ENCODE results near the gene DNAI2. TPM values are rescaled to one million over a fixed set of nuclear protein-coding genes. Genes with fewer than 3 reads are reported as not detected.
"Not testable (repeated sequence)": the region's sequence is repeated elsewhere in the genome, so short reads cannot be mapped to it uniquely, and the experiment has no call there.

Gene DNAI2
- total RNA-seq, 6 experiments from 2014 or later: not detected

GRCh38 chr17:74262601-74263000 is 11.4 kb upstream of the DNAI2 start:
- no peaks in the 10 kb centered on the region for H3K4me1 Mint-ChIP-seq (ENCODE audit: low read depth)
- no peak overlapping the region for H3K27ac Mint-ChIP-seq
- no peak for DNase-seq
- no peaks in the 10 kb centered on the region for H3K36me3 Mint-ChIP-seq (ENCODE audit: low read depth)
- peaks cover 31% of the 10 kb centered on the region for H3K9me3 Mint-ChIP-seq
- H3K27me3 Mint-ChIP-seq (ENCODE audit: insufficient read depth): peaks cover 6% of the 10 kb centered on the region; the same call in 1 of the 2 replicates
- no peak overlapping the region for H3K4me3 Mint-ChIP-seq
- no peak for TF ChIP-seq CTCF (IDR thresholded peaks at IDR 0.05)

- H3K36me3 Mint-ChIP-seq (ENCODE audit: low read depth); DNase-seq; H3K27me3 Mint-ChIP-seq (ENCODE audit: insufficient read depth); H3K4me1 Mint-ChIP-seq (ENCODE audit: low read depth); H3K4me3 Mint-ChIP-seq; H3K27ac Mint-ChIP-seq: not testable (repeated sequence)
- H3K9me3 Mint-ChIP-seq: peaks cover 47% of the 10 kb centered on the region
Observed at GRCh38 chr17:74267054-74267453, 7.0 kb upstream of the DNAI2 start.

- no peak for TF ChIP-seq CTCF (IDR thresholded peaks at IDR 0.05)
- H3K27me3 Mint-ChIP-seq (ENCODE audit: insufficient read depth): no peaks in the 10 kb centered on the region; the same call in 1 of the 2 replicates
- H3K4me1 Mint-ChIP-seq (ENCODE audit: low read depth): no peaks in the 10 kb centered on the region
- H3K4me3 Mint-ChIP-seq: no peak overlapping the region
- H3K9me3 Mint-ChIP-seq: peaks cover 51% of the 10 kb centered on the region
- no peak for DNase-seq
- no peak overlapping the region for H3K27ac Mint-ChIP-seq
- no peaks in the 10 kb centered on the region for H3K36me3 Mint-ChIP-seq (ENCODE audit: low read depth)
Observed at GRCh38 chr17:74267579-74267978, 6.5 kb upstream of the DNAI2 start.

- Mint-ChIP-seq H3K27ac (no peak overlapping the region), H3K4me1 (ENCODE audit: low read depth) (no peaks in the 10 kb centered on the region), H3K4me3 (no peak overlapping the region), H3K27me3 (ENCODE audit: insufficient read depth) (no peaks in the 10 kb centered on the region; the same call in none of the 2 replicates), H3K36me3 (ENCODE audit: low read depth) (no peaks in the 10 kb centered on the region), H3K9me3 (peaks cover 51% of the 10 kb centered on the region)
- no peak for TF ChIP-seq CTCF (IDR thresholded peaks at IDR 0.05)
- no peak for DNase-seq
Observed at GRCh38 chr17:74267987-74268499, 6.0 kb upstream of the DNAI2 start.

GRCh38 chr17:74268558-74268957 is 5.5 kb upstream of the DNAI2 start:
- H3K27ac Mint-ChIP-seq: no peak overlapping the region
- H3K36me3 Mint-ChIP-seq (ENCODE audit: low read depth): no peaks in the 10 kb centered on the region
- DNase-seq: no peak
- no peak overlapping the region for H3K4me3 Mint-ChIP-seq
- peaks cover 48% of the 10 kb centered on the region for H3K9me3 Mint-ChIP-seq
- H3K4me1 Mint-ChIP-seq (ENCODE audit: low read depth): no peaks in the 10 kb centered on the region
- no peak for TF ChIP-seq CTCF (IDR thresholded peaks at IDR 0.05)
- no peaks in the 10 kb centered on the region; the same call in none of the 2 replicates for H3K27me3 Mint-ChIP-seq (ENCODE audit: insufficient read depth)

- no peak for TF ChIP-seq CTCF (IDR thresholded peaks at IDR 0.05)
- H3K27me3 Mint-ChIP-seq (ENCODE audit: insufficient read depth): peaks cover 2% of the 10 kb centered on the region
- H3K27ac Mint-ChIP-seq: no peak overlapping the region
- H3K4me3 Mint-ChIP-seq: no peak overlapping the region
- no peaks in the 10 kb centered on the region for H3K36me3 Mint-ChIP-seq (ENCODE audit: low read depth)
- H3K4me1 Mint-ChIP-seq (ENCODE audit: low read depth): no peaks in the 10 kb centered on the region
- DNase-seq: no peak
- peaks cover 55% of the 10 kb centered on the region for H3K9me3 Mint-ChIP-seq
Observed at GRCh38 chr17:74270333-74270732, 3.7 kb upstream of the DNAI2 start.

Data from HFFc6 (cell line).